HL-60 (cell line): ENCODE results near the gene CEP350.

Experiments used
- DNase-seq, 2 experiments: peaks; one replicate each; pipeline ENCODE4 v3.0.0-alpha.2; 2010 to 2020; ENCODE audit warnings: low read depth in 1 of 2, low spot score in 1 of 2
- H3K27ac ChIP-seq: fragments of 250-450 bp; sonication (Bioruptor Pico); replicated peaks from 2 replicates; pipeline ENCODE4 v1.5.1; 2020; ENCODE audit warnings: mild to moderate bottlenecking, moderate library complexity
- H3K27me3 ChIP-seq: fragments of 250-450 bp; sonication (Bioruptor Pico); 2 replicates; pipeline ENCODE4 v1.5.1; 2021; ENCODE audit warnings: mild to moderate bottlenecking, moderate library complexity; ENCODE audit not compliant: insufficient read depth, poor library complexity, severe bottlenecking
- H3K4me3 ChIP-seq: replicated peaks from 2 replicates; pipeline ENCODE4 v1.5.1; 2011; ENCODE audit warnings: mild to moderate bottlenecking, control low read depth, low read length; ENCODE audit not compliant: insufficient read depth
- GABPA ChIP-seq: IDR thresholded peaks from 2 replicates; pipeline ENCODE4 v1.6.1; 2012; ENCODE audit warnings: low read depth
- POLR2AphosphoS5 ChIP-seq: IDR thresholded peaks from 2 replicates; pipeline ENCODE4 v1.6.1; 2012; ENCODE audit warnings: low read depth
- SPI1 ChIP-seq: IDR thresholded peaks from 2 replicates; pipeline ENCODE4 v1.6.1; 2012; ENCODE audit warnings: low read depth, mild to moderate bottlenecking, borderline replicate concordance
- TF ChIP-seq, protein P1 (sequence below): IDR thresholded peaks from 2 replicates; pipeline ENCODE4 v1.6.1; 2012; ENCODE audit warnings: low read depth; ENCODE audit not compliant: insufficient replicate concordance
- TF ChIP-seq, protein P2 (sequence below): IDR thresholded peaks from one replicate; pipeline ENCODE4 v1.5.1; 2011; ENCODE audit warnings: low read length, control low read depth, inconsistent platforms; ENCODE audit not compliant: insufficient read depth

The CEP350 gene

DNA sequence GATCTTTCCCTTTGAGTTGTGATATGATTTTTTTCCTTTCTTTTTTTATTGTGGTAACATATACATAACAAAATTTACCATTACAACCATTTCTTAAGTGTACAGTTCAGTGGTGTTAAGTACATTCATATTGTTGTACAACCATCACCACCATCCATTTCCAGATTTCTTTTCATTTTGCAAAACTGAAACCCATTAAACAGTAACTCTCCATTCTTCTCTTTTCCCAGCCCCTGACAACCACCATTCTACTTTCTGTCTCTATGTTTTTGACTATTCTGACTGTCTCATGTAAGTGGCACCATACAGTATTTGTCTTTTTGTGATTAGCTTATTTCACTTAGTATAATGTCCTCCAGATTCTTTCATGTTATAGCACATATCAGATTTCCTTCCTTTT is 30.3 kb downstream of the CEP350 start:
- Histone ChIP-seq H3K4me3 (no peak overlapping the region), H3K27me3 (no peaks in the 10 kb centered on the region), H3K27ac (no peak overlapping the region)
- TF ChIP-seq, protein P1, sequence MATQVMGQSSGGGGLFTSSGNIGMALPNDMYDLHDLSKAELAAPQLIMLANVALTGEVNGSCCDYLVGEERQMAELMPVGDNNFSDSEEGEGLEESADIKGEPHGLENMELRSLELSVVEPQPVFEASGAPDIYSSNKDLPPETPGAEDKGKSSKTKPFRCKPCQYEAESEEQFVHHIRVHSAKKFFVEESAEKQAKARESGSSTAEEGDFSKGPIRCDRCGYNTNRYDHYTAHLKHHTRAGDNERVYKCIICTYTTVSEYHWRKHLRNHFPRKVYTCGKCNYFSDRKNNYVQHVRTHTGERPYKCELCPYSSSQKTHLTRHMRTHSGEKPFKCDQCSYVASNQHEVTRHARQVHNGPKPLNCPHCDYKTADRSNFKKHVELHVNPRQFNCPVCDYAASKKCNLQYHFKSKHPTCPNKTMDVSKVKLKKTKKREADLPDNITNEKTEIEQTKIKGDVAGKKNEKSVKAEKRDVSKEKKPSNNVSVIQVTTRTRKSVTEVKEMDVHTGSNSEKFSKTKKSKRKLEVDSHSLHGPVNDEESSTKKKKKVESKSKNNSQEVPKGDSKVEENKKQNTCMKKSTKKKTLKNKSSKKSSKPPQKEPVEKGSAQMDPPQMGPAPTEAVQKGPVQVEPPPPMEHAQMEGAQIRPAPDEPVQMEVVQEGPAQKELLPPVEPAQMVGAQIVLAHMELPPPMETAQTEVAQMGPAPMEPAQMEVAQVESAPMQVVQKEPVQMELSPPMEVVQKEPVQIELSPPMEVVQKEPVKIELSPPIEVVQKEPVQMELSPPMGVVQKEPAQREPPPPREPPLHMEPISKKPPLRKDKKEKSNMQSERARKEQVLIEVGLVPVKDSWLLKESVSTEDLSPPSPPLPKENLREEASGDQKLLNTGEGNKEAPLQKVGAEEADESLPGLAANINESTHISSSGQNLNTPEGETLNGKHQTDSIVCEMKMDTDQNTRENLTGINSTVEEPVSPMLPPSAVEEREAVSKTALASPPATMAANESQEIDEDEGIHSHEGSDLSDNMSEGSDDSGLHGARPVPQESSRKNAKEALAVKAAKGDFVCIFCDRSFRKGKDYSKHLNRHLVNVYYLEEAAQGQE, result no peak
- TF ChIP-seq POLR2AphosphoS5, result no peak
- TF ChIP-seq, protein P2, sequence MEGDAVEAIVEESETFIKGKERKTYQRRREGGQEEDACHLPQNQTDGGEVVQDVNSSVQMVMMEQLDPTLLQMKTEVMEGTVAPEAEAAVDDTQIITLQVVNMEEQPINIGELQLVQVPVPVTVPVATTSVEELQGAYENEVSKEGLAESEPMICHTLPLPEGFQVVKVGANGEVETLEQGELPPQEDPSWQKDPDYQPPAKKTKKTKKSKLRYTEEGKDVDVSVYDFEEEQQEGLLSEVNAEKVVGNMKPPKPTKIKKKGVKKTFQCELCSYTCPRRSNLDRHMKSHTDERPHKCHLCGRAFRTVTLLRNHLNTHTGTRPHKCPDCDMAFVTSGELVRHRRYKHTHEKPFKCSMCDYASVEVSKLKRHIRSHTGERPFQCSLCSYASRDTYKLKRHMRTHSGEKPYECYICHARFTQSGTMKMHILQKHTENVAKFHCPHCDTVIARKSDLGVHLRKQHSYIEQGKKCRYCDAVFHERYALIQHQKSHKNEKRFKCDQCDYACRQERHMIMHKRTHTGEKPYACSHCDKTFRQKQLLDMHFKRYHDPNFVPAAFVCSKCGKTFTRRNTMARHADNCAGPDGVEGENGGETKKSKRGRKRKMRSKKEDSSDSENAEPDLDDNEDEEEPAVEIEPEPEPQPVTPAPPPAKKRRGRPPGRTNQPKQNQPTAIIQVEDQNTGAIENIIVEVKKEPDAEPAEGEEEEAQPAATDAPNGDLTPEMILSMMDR, result no peak
- no peak for TF ChIP-seq GABPA
- TF ChIP-seq SPI1, result no peak
- DNase-seq, result no peak

DNA sequence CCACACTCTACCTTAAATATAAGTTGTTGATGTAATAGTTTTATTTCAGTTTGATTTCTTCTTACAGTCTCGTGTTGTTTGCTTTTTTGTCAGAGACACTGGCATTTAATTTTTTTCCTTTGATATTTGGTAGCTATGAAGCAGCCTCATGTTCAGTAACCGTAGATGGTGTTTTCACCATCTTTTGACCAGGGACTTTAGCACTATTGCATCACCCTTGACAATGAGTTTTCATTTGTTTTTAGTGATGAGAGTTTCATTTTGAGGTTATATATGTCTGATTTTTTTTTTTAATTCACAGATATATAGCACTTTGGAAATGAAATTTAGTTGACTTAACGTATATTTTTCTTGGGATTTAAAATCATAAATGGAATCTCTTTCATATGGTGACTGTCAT is 36.2 kb downstream of the CEP350 start:
- DNase-seq, result no peak
- TF ChIP-seq SPI1, result no peak
- TF ChIP-seq, protein P2, result no peak
- no peak for TF ChIP-seq POLR2AphosphoS5
- TF ChIP-seq GABPA, result no peak
- TF ChIP-seq, protein P1, result no peak
- no peak overlapping the region for H3K27ac ChIP-seq
- no peak overlapping the region for H3K4me3 ChIP-seq
- no peaks in the 10 kb centered on the region for H3K27me3 ChIP-seq

DNA sequence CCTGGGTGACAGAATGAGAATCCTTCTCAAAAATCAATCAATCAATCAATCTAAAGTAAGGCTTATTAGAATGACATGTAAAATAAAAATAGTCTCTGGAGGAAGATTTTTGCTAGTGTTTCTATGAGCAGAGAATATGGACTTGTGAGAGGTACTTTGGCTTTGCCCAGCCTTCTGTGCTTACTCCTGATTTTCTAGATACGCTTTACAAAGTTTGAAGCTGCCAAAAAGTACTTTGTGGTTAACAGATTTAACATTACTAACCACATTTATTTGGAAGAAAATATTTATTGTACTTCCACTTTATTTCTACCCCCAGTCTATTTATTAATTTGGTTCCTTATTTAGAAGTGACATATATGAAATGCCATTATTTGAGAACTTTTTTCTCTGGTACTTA is 41.0 kb downstream of the CEP350 start:
- Histone ChIP-seq H3K27ac (no peak overlapping the region), H3K27me3 (no peaks in the 10 kb centered on the region), H3K4me3 (no peak overlapping the region)
- no peak for DNase-seq
- TF ChIP-seq, protein P1, result no peak
- TF ChIP-seq, protein P2, result no peak
- TF ChIP-seq POLR2AphosphoS5 (no peak), SPI1 (no peak), GABPA (no peak)
